Naive thymus-derived CD8-positive, alpha-beta T cell (primary cell): ENCODE data around the gene KIRREL3. TPM values are rescaled to one million over a fixed set of nuclear protein-coding genes. Genes with fewer than 3 reads are reported as not detected.
A peak's percentile ranks its signal among the peaks of the same experiment; 100 is the strongest.

Source experiments
- ATAC-seq, 2 donors: fragments of 150-1000 bp; cut with Tn5 transposase in 1 of 2; sonication (Bioruptor Pico), chemical (Tn5 transposase) in 1 of 2; 1 replicate in 1 of 2; 2 replicates in 1 of 2; pipeline ENCODE4 v1.10.0; 2021; ENCODE audit warnings: mild to moderate bottlenecking in 2 of 2, moderate library complexity in 2 of 2
- POLR2A ChIA-PET: fragments of 350-600 bp; sonication (Branson Sonifier 250); formaldehyde crosslinking; loops from one replicate; lab custom pipeline; 2021; ENCODE audit warnings: antibody characterized with exemption; lab: Charles Lee
- DNase-seq, 10 donors: peaks; one replicate each; pipeline versions ENCODE4 v3.0.0 to v3.0.0-alpha.2; 2020 to 2022
- H3K27ac Mint-ChIP-seq, 10 donors: one replicate each; pipeline ENCODE4 v1.8.0; 2020 to 2022; ENCODE audit warnings: mild to moderate bottlenecking in 10 of 10, mixed read lengths in 10 of 10, moderate library complexity in 4 of 10, inconsistent platforms in 1 of 10
- H3K27me3 Mint-ChIP-seq, 5 donors: one replicate each; pipeline ENCODE4 v1.8.0; 2021 to 2022; ENCODE audit warnings: mixed read lengths in 5 of 5
- H3K36me3 Mint-ChIP-seq, 3 donors: one replicate each; pipeline ENCODE4 v1.8.0; 2020 to 2022; ENCODE audit warnings: mixed read lengths in 3 of 3, mild to moderate bottlenecking in 2 of 3, inconsistent platforms in 1 of 3
- H3K4me1 Mint-ChIP-seq, 4 donors: one replicate each; pipeline ENCODE4 v1.8.0; 2021 to 2022; ENCODE audit warnings: mixed read lengths in 4 of 4
- H3K4me3 Mint-ChIP-seq, 10 donors: one replicate each; pipeline ENCODE4 v1.8.0; 2020 to 2022; ENCODE audit warnings: mild to moderate bottlenecking in 10 of 10, mixed read lengths in 10 of 10, moderate library complexity in 6 of 10, inconsistent platforms in 1 of 10
- H3K9me3 Mint-ChIP-seq, 9 donors: one replicate each; pipeline ENCODE4 v1.8.0; 2020 to 2022; ENCODE audit warnings: mixed read lengths in 9 of 9, mild to moderate bottlenecking in 3 of 9, inconsistent platforms in 1 of 9, moderate library complexity in 1 of 9
- polyA plus RNA-seq, 3 donors: library from polyadenylated mRNA; unstranded; fragments of 300-500 nt; fragmentation: Illumina TruSeq; gene quantifications; one replicate each; pipeline ENCODE4 v1.2.3, GENCODE V29; 2021
- total RNA-seq, 8 experiments: library from RNA in 2 of 8; stranded (reverse) in 2 of 8; gene quantifications; one replicate each; pipeline ENCODE4 v1.2.3 and lab custom pipeline; 2021 to 2026

Gene KIRREL3
- total and polyA plus RNA-seq, 5 experiments from 2014 or later, result not detected

- no peak for ATAC-seq
- DNase-seq, result peak in 1 of 10 donors; percentile 56
- no peak overlapping the region for H3K4me3 Mint-ChIP-seq
- H3K4me1 Mint-ChIP-seq, result no peaks in the 10 kb centered on the region
- POLR2A ChIA-PET, result no interaction called here
- H3K9me3 Mint-ChIP-seq, result no peaks in the 10 kb centered on the region
- H3K27me3 Mint-ChIP-seq, result peaks cover 0 to 12% (median 2%) of the 10 kb centered on the region in 5 donors
- H3K27ac Mint-ChIP-seq, result peak overlapping the region in 1 of 10 donors; percentile 34
- H3K36me3 Mint-ChIP-seq, result no peaks in the 10 kb centered on the region
Measured at GRCh38 chr11:126492331-126493082, 508.1 kb downstream of the KIRREL3 start.

DNA sequence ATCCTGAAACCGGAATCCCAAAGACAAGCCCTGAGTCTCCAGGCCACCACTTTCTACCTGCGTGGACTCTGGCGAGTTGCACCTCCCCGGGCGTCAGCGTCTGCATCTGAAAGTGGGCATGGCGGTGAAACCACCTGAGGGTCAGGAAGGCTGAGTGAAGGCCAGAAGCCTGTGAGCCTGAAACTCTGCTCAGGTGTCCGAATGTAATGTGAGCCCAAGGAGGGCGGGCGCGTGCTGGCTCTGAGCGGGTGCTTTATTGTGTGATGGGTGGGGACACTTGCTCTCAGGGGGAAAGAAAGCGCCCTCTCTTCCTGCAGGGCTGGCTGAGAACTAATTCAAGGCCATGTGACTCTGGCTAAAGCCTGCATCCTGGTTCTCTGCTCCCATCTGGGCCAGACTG is 509.5 kb downstream of the KIRREL3 start:
- POLR2A ChIA-PET, result no interaction called here
- Mint-ChIP-seq H3K27ac (no peak overlapping the region), H3K4me1 (no peaks in the 10 kb centered on the region), H3K36me3 (no peaks in the 10 kb centered on the region), H3K27me3 (peaks cover 0 to 8% (median 0%) of the 10 kb centered on the region in 5 donors), H3K9me3 (no peaks in the 10 kb centered on the region), H3K4me3 (no peak overlapping the region)
- peak in 1 of 10 donors; percentile 40 for DNase-seq
- ATAC-seq, result no peak

GRCh38 chr11:126489836-126490660 is 510.5 kb downstream of the KIRREL3 start:
- no peaks in the 10 kb centered on the region for H3K9me3 Mint-ChIP-seq
- no peak overlapping the region for H3K4me3 Mint-ChIP-seq
- POLR2A ChIA-PET, result no interaction called here
- ATAC-seq (no peak), DNase-seq (peak in 1 of 10 donors; percentile 21)
- H3K4me1 Mint-ChIP-seq, result no peaks in the 10 kb centered on the region
- H3K36me3 Mint-ChIP-seq, result no peaks in the 10 kb centered on the region
- peaks cover 0 to 13% (median under 1%) of the 10 kb centered on the region in 5 donors for H3K27me3 Mint-ChIP-seq
- no peak overlapping the region for H3K27ac Mint-ChIP-seq

DNA sequence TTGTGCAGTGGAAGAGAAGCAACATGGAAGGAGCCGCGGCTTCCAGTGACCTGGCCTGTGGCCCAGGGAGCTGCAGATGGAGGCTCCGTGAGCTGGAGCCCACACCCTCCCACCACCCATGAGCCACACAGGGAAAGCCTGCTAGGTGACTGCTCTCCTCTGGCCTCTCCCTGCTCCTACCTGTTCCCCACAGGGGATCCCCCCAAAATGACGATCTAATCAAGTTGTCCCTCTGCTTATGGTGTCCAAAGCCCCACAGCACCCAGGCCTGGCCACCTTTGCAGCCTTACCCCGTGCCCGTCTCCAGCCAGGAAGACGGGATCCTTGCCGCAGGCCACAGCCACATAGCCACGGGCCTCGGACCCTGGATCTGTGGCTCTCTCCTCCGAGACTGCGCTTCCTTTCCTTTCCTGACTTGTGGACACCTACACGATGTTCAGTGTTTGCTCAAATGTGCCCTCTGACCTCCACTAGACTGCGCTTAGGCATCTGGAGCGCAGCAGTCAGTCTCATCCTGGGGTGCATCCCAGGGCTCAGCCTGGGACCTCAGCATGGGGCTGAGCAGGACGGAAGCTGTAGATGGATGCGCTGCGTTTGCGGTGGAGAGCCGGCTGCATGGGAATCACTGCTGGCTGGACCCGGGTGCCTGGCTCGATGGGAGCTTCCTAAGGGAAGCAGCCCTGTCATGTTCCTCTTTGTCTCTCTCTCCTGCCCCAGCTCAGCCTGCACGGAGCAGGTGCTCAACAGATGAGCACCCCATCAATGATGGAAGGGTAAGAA is 511.8 kb downstream of the KIRREL3 start:
- Mint-ChIP-seq H3K36me3 (no peaks in the 10 kb centered on the region), H3K4me3 (no peak overlapping the region), H3K9me3 (no peaks in the 10 kb centered on the region), H3K27me3 (peaks cover 0 to 13% (median 0%) of the 10 kb centered on the region in 5 donors), H3K4me1 (no peaks in the 10 kb centered on the region), H3K27ac (peak overlapping the region in 1 of 10 donors; percentile 59)
- POLR2A ChIA-PET, result interaction anchor here (1.2 kb wide), 1 partner anchor 13 kb away, joined by 3 read pairs; no protein-coding TSS in a partner anchor
- DNase-seq, result peak in 1 of 10 donors; percentile 50
- ATAC-seq, result no peak

- Mint-ChIP-seq H3K36me3 (no peaks in the 10 kb centered on the region), H3K27me3 (peaks cover 0 to 11% (median 0%) of the 10 kb centered on the region in 5 donors), H3K4me3 (no peak overlapping the region), H3K27ac (no peak overlapping the region), H3K4me1 (no peaks in the 10 kb centered on the region), H3K9me3 (no peaks in the 10 kb centered on the region)
- POLR2A ChIA-PET, result interaction anchor here (1.2 kb wide), 1 partner anchor 12 kb away, joined by 3 read pairs; no protein-coding TSS in a partner anchor
- DNase-seq (peak in 1 of 10 donors; percentile 36), ATAC-seq (no peak)
Measured at GRCh38 chr11:126487711-126488110, 512.9 kb downstream of the KIRREL3 start.

GRCh38 chr11:126485986-126486635 is 514.5 kb downstream of the KIRREL3 start:
- no peak overlapping the region for H3K4me3 Mint-ChIP-seq
- POLR2A ChIA-PET, result no interaction called here
- peaks cover 0 to 10% (median 0%) of the 10 kb centered on the region in 5 donors for H3K27me3 Mint-ChIP-seq
- peak in 1 of 10 donors; percentile 54 for DNase-seq
- no peaks in the 10 kb centered on the region for H3K36me3 Mint-ChIP-seq
- no peaks in the 10 kb centered on the region for H3K9me3 Mint-ChIP-seq
- H3K27ac Mint-ChIP-seq, result no peak overlapping the region
- no peak for ATAC-seq
- peaks cover 0 to under 1% (median 0%) of the 10 kb centered on the region in 4 donors for H3K4me1 Mint-ChIP-seq

GRCh38 chr11:126485021-126485792 is 515.4 kb downstream of the KIRREL3 start:
- H3K4me1 Mint-ChIP-seq, result peaks cover 2 to 8% (median 6%) of the 10 kb centered on the region in 4 donors
- H3K36me3 Mint-ChIP-seq, result no peaks in the 10 kb centered on the region
- H3K4me3 Mint-ChIP-seq, result no peak overlapping the region
- no peak for DNase-seq
- H3K9me3 Mint-ChIP-seq, result no peaks in the 10 kb centered on the region
- POLR2A ChIA-PET, result interaction anchor here (0.7 kb wide), 1 partner anchor 1098 kb away, joined by 3 read pairs; no protein-coding TSS in a partner anchor
- H3K27me3 Mint-ChIP-seq, result peaks cover 0 to 10% (median 0%) of the 10 kb centered on the region in 5 donors
- no peak for ATAC-seq
- no peak overlapping the region for H3K27ac Mint-ChIP-seq

DNA sequence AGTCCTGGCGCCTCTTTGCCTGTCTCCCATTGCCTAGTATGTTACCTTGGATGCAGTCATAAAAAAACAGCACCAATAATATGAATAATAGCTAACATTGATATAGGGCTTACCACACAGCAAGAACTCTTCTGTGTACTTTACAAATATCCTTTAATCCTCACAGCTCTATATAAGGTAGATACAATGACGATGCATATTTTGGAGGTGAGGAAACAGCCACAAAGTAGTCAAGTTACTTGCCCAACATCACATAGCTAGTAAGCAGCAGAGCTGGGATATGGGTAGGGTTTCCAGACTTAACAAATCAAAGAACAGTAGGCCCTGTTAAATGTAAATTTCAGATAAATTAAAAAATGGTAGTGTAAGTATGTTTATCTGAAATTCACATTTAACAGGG is 516.3 kb downstream of the KIRREL3 start:
- DNase-seq (no peak), ATAC-seq (no peak)
- Mint-ChIP-seq H3K27me3 (peaks cover 0 to 10% (median 0%) of the 10 kb centered on the region in 5 donors), H3K27ac (no peak overlapping the region), H3K4me3 (no peak overlapping the region), H3K4me1 (peaks cover 5 to 11% (median 9%) of the 10 kb centered on the region in 4 donors), H3K36me3 (no peaks in the 10 kb centered on the region), H3K9me3 (no peaks in the 10 kb centered on the region)
- POLR2A ChIA-PET, result no interaction called here

DNA sequence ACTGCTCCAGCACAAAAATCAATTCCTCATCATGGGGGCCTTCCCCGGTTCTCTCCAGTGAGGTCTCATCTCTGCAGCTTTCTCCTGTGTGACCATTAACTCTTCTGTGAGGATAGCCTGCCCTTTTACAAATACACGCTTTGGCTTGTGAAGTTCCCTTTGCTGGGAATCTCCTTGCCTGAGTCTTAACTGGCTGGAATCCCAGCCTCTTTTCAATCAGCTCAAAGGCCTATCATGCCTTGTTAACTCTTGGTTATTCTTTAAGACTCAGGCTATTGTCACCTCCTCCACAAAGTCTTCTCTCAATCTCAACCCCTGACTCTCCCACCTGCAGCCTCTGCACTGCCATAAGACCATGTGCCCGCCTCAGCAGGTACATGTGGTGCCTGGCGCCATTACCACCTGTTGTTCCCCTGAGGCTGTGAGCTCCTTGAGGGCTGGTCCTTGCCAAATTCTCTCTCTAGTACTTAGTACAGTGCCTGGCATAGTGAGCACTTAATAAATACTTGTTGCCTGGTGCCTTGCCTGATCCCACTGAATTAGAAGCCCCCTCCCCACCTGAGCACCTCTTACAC is 516.9 kb downstream of the KIRREL3 start:
- Mint-ChIP-seq H3K27me3 (peaks cover 0 to 7% (median 0%) of the 10 kb centered on the region in 5 donors), H3K36me3 (no peaks in the 10 kb centered on the region), H3K9me3 (no peaks in the 10 kb centered on the region), H3K4me1 (peaks cover 5 to 11% (median 9%) of the 10 kb centered on the region in 4 donors), H3K4me3 (no peak overlapping the region), H3K27ac (peak overlapping the region in 2 of 10 donors; percentile 58 to 69)
- ATAC-seq, result no peak
- POLR2A ChIA-PET, result no interaction called here
- DNase-seq, result peak in 1 of 10 donors; percentile 48

GRCh38 chr11:126482586-126483108 is 517.9 kb downstream of the KIRREL3 start:
- Mint-ChIP-seq H3K4me1 (peaks cover 7 to 18% (median 14%) of the 10 kb centered on the region in 4 donors), H3K27ac (no peak overlapping the region), H3K36me3 (no peaks in the 10 kb centered on the region), H3K4me3 (no peak overlapping the region), H3K27me3 (peaks cover 0 to 7% (median 0%) of the 10 kb centered on the region in 5 donors), H3K9me3 (no peaks in the 10 kb centered on the region)
- POLR2A ChIA-PET, result no interaction called here
- DNase-seq (no peak), ATAC-seq (no peak)

- H3K4me1 Mint-ChIP-seq, result peaks cover 7 to 18% (median 14%) of the 10 kb centered on the region in 4 donors
- no peaks in the 10 kb centered on the region for H3K36me3 Mint-ChIP-seq
- peaks cover 0 to 7% (median 0%) of the 10 kb centered on the region in 5 donors for H3K27me3 Mint-ChIP-seq
- H3K27ac Mint-ChIP-seq, result no peak overlapping the region
- DNase-seq (peak in 1 of 10 donors; percentile 58), ATAC-seq (no peak)
- no peak overlapping the region for H3K4me3 Mint-ChIP-seq
- POLR2A ChIA-PET, result interaction anchor here (0.5 kb wide), 1 partner anchor 35 kb away, joined by 4 read pairs; no protein-coding TSS in a partner anchor
- H3K9me3 Mint-ChIP-seq, result no peaks in the 10 kb centered on the region
Measured at GRCh38 chr11:126481303-126481680, 519.3 kb downstream of the KIRREL3 start.
